MM.1S (cell line): ENCODE results near the gene CD300LB.
"Not testable (repeated sequence)": the region's sequence is repeated elsewhere in the genome, so short reads cannot be mapped to it uniquely, and the experiment has no call there.

Source experiments
- DNase-seq: peaks from one replicate; pipeline ENCODE4 v3.0.0-alpha.2; 2015
- H2AFZ ChIP-seq: fragments of 300-600 bp; sonication (generic); 2 replicates; pipeline ENCODE4 v1.6.0; 2016; ENCODE audit warnings: antibody characterized with exemption, low read length
- H3F3A ChIP-seq: fragments of 300-600 bp; sonication (generic); 2 replicates; pipeline ENCODE4 v1.6.1; 2016; ENCODE audit warnings: mild to moderate bottlenecking, antibody characterized with exemption, low read length, moderate library complexity, mixed read lengths; ENCODE audit not compliant: insufficient read depth
- H3K27ac ChIP-seq: fragments of 300-600 bp; sonication (generic); 2 replicates; pipeline ENCODE4 v1.5.1; 2016; ENCODE audit warnings: mild to moderate bottlenecking, low read length
- H3K27me3 ChIP-seq: fragments of 300-600 bp; sonication (generic); replicated peaks from 2 replicates; pipeline ENCODE4 v1.6.0; 2016; ENCODE audit warnings: low read length; ENCODE audit not compliant: insufficient read depth
- H3K36me3 ChIP-seq: fragments of 300-600 bp; sonication (generic); replicated peaks from 2 replicates; pipeline ENCODE4 v1.6.1; 2016; ENCODE audit warnings: mild to moderate bottlenecking, low read length, mixed read lengths; ENCODE audit not compliant: insufficient read depth
- H3K4me1 ChIP-seq: fragments of 300-600 bp; sonication (generic); 2 replicates; pipeline ENCODE4 v1.6.1; 2016; ENCODE audit warnings: low read length, mixed read lengths
- H3K4me2 ChIP-seq: fragments of 300-600 bp; sonication (generic); 2 replicates; pipeline ENCODE4 v1.6.0; 2016; ENCODE audit warnings: low read depth, low read length
- H3K4me3 ChIP-seq: fragments of 300-600 bp; sonication (generic); 2 replicates; pipeline ENCODE4 v1.5.1; 2016; ENCODE audit warnings: low read length, mixed read lengths
- H3K79me2 ChIP-seq: fragments of 300-600 bp; sonication (generic); 2 replicates; pipeline ENCODE4 v1.6.1; 2016; ENCODE audit warnings: mixed run types, low read length, mixed read lengths
- H3K9ac ChIP-seq: fragments of 300-600 bp; sonication (generic); 2 replicates; pipeline ENCODE4 v1.6.1; 2016; ENCODE audit warnings: low read length, mixed read lengths
- H3K9me2 ChIP-seq: fragments of 300-600 bp; sonication (generic); replicated peaks from 2 replicates; pipeline ENCODE4 v1.6.1; 2016; ENCODE audit warnings: mild to moderate bottlenecking, low read length, mixed read lengths; ENCODE audit not compliant: insufficient read depth
- H3K9me3 ChIP-seq: fragments of 300-600 bp; sonication (generic); replicated peaks from 2 replicates; pipeline ENCODE4 v1.6.1; 2016; ENCODE audit warnings: mild to moderate bottlenecking, low read length, mixed read lengths; ENCODE audit not compliant: insufficient read depth
- H4K20me1 ChIP-seq: fragments of 300-600 bp; sonication (generic); 2 replicates; pipeline ENCODE4 v1.6.1; 2016; ENCODE audit warnings: mild to moderate bottlenecking, low read length, moderate library complexity, mixed read lengths; ENCODE audit not compliant: insufficient read depth
- EZH2 ChIP-seq: fragments of 300-600 bp; sonication (generic); optimal IDR thresholded peaks from 2 replicates; pipeline ENCODE3; 2017; ENCODE audit warnings: low read depth, mild to moderate bottlenecking, antibody characterized with exemption, low read length, mixed read lengths
- EZH2phosphoT487 ChIP-seq: fragments of 300-600 bp; sonication (generic); IDR thresholded peaks from 2 replicates; pipeline ENCODE4 v1.6.1; 2018; ENCODE audit warnings: antibody characterized with exemption, low read length
- TF ChIP-seq, protein P1 (sequence below): fragments of 300-600 bp; sonication (generic); IDR thresholded peaks from 2 replicates; pipeline ENCODE4 v1.5.1; 2016; ENCODE audit warnings: antibody characterized with exemption, low read length, mixed read lengths

CD300LB gene

GRCh38 chr17:74574489-74575142, 43.3 kb upstream of the CD300LB start:
- Histone ChIP-seq H3K36me3 (no peaks in the 10 kb centered on the region), H4K20me1 (no peaks in the 10 kb centered on the region), H3K4me2 (no peak overlapping the region), H3K27ac (no peak overlapping the region), H3K9ac (no peak overlapping the region), H3F3A (no peaks in the 10 kb centered on the region), H3K4me1 (no peaks in the 10 kb centered on the region), H2AFZ (no peak overlapping the region), H3K4me3 (no peak overlapping the region), H3K79me2 (no peaks in the 10 kb centered on the region), H3K27me3 (peaks cover 93% of the 10 kb centered on the region), H3K9me3 (no peaks in the 10 kb centered on the region), H3K9me2 (no peaks in the 10 kb centered on the region)
- no peak for TF ChIP-seq EZH2phosphoT487
- TF ChIP-seq, protein P1, sequence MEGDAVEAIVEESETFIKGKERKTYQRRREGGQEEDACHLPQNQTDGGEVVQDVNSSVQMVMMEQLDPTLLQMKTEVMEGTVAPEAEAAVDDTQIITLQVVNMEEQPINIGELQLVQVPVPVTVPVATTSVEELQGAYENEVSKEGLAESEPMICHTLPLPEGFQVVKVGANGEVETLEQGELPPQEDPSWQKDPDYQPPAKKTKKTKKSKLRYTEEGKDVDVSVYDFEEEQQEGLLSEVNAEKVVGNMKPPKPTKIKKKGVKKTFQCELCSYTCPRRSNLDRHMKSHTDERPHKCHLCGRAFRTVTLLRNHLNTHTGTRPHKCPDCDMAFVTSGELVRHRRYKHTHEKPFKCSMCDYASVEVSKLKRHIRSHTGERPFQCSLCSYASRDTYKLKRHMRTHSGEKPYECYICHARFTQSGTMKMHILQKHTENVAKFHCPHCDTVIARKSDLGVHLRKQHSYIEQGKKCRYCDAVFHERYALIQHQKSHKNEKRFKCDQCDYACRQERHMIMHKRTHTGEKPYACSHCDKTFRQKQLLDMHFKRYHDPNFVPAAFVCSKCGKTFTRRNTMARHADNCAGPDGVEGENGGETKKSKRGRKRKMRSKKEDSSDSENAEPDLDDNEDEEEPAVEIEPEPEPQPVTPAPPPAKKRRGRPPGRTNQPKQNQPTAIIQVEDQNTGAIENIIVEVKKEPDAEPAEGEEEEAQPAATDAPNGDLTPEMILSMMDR = no peak
- no peak for TF ChIP-seq EZH2
- no peak for DNase-seq

DNA sequence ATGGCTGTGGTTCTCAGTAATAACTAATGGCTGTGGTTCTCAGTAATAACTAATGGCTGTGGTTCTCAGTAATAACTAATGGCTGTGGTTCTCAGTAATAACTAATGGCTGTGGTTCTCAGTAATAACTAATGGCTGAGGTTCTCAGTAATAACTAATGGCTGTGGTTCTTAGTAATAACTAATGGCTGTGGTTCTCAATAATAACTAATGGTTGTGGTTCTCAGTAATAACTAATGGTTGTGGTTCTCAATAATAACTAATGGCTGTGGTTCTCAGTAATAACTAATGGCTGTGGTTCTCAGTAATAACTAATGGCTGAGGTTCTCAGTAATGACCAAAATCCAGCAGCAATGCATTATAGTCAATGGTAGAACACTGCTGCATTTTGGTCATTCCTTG, 42.4 kb upstream of the CD300LB start:
- H3K79me2 ChIP-seq, H3K9me3 ChIP-seq, H3F3A ChIP-seq, H3K4me2 ChIP-seq, H3K9ac ChIP-seq, H3K4me3 ChIP-seq, DNase-seq, H4K20me1 ChIP-seq, H3K27ac ChIP-seq, H2AFZ ChIP-seq, H3K4me1 ChIP-seq, H3K36me3 ChIP-seq, H3K9me2 ChIP-seq: not testable (repeated sequence)
- H3K27me3 ChIP-seq = peaks cover 86% of the 10 kb centered on the region

- Histone ChIP-seq H3K36me3 (no peaks in the 10 kb centered on the region), H3K4me3 (no peak overlapping the region), H4K20me1 (no peaks in the 10 kb centered on the region), H3K9me3 (no peaks in the 10 kb centered on the region), H3K9ac (no peak overlapping the region), H3K27me3 (peaks cover 84% of the 10 kb centered on the region), H3K79me2 (no peaks in the 10 kb centered on the region), H3K9me2 (no peaks in the 10 kb centered on the region), H3K27ac (no peak overlapping the region), H3K4me2 (no peak overlapping the region), H3K4me1 (no peaks in the 10 kb centered on the region), H2AFZ (no peak overlapping the region), H3F3A (no peaks in the 10 kb centered on the region)
- DNase-seq = no peak
- TF ChIP-seq EZH2phosphoT487 (no peak), EZH2 (no peak)
- TF ChIP-seq, protein P1 = no peak
Observed at GRCh38 chr17:74573169-74573568, 41.9 kb upstream of the CD300LB start.

- Histone ChIP-seq H3K79me2 (no peaks in the 10 kb centered on the region), H3K4me3 (no peak overlapping the region), H3K27me3 (peaks cover 86% of the 10 kb centered on the region), H3K9ac (no peak overlapping the region), H2AFZ (no peak overlapping the region), H3K27ac (no peak overlapping the region), H3K9me3 (no peaks in the 10 kb centered on the region), H3K4me2 (no peak overlapping the region), H3K9me2 (no peaks in the 10 kb centered on the region), H3K36me3 (no peaks in the 10 kb centered on the region), H3F3A (no peaks in the 10 kb centered on the region), H4K20me1 (no peaks in the 10 kb centered on the region), H3K4me1 (no peaks in the 10 kb centered on the region)
- DNase-seq = no peak
- TF ChIP-seq EZH2phosphoT487 (no peak), EZH2 (no peak)
- TF ChIP-seq, protein P1 = no peak
Observed at GRCh38 chr17:74571621-74572270, 40.5 kb upstream of the CD300LB start.
